Epidermal melanocyte (primary cell): ENCODE results near the gene GRAMD4.

Experiments used
- DNase-seq: peaks from one replicate; pipeline ENCODE4 v3.0.0; 2011; ENCODE audit warnings: low spot score; ENCODE audit not compliant: insufficient read length

The GRAMD4 gene

DNA sequence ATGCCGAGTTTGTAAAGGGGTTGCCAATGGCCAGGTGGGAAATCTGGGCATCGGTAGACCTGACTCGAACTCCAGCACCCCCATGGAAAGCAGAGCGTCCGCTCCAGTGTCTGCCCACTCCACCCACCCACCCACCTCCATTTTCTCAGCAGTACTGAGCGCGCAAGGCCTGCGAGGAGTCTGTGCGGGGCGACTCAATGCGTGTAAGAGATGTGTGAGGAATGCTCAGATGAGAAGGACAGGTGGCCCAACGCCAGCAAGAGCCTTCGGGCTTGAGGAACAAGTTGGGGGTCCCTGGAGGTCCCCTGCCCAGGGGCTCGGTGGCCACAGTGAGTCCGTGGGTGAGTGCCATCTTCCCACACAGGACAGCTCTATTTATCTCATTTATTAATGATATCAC lies 67.3 kb downstream of the GRAMD4 start:
- DNase-seq = no peak

DNA sequence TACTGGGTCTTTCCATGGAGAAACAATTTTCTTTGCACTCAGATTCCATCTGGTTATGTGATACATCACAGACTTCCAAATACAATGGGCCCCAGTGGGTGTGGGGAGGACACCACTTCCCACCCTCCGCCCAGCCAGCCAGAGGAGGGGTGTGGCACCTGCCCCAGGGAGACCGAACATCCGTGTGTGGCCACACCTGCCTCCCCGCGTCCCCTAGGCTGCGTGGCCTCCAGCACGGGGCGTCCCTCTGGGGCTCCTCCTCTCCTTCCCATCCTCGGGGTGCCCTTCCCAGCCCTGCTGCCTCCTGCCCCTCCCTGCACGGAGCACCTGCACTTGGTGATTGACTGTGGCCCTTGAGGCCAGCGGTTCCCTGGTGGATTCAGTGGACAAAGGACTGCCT lies 68.8 kb downstream of the GRAMD4 start:
- DNase-seq = no peak

DNA sequence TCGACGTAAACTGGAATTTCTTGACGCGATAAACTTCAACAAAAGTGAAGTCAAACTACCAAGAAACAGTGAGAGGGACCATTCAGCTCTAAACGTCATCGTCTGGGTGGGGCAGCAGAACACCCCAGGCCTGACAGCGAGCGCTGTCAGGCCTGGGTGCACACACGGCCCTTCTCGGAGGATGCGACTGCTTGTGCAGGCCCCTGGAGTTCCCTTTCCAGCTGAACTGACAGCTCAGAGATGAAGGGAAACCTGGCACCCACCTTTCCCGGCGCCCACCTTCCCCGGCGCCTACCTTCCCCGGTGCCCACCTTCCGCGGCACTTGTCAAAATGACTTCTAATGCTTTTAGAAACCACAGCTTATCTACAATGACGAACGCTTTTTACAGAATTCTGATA lies 70.0 kb downstream of the GRAMD4 start:
- DNase-seq = no peak

DNA sequence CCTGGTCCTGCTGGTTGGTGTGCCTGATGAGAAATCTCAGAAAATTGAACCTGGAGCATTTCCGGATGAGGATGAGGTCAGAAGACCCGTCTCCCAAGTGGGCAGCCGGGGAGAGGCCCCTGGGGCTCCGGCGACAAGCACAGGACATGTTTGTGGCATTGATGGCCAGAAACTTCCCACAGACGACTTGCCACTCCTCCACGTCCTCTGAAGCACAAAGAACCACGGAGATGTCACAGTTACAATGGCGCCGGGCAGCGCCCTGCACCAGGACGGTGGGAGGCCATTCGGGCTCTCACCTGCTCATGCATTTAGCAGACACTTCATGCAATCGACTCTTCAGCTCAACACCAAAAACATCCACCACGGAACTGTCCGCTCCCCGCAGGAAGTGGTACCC lies 71.4 kb downstream of the GRAMD4 start:
- no peak for DNase-seq

DNA sequence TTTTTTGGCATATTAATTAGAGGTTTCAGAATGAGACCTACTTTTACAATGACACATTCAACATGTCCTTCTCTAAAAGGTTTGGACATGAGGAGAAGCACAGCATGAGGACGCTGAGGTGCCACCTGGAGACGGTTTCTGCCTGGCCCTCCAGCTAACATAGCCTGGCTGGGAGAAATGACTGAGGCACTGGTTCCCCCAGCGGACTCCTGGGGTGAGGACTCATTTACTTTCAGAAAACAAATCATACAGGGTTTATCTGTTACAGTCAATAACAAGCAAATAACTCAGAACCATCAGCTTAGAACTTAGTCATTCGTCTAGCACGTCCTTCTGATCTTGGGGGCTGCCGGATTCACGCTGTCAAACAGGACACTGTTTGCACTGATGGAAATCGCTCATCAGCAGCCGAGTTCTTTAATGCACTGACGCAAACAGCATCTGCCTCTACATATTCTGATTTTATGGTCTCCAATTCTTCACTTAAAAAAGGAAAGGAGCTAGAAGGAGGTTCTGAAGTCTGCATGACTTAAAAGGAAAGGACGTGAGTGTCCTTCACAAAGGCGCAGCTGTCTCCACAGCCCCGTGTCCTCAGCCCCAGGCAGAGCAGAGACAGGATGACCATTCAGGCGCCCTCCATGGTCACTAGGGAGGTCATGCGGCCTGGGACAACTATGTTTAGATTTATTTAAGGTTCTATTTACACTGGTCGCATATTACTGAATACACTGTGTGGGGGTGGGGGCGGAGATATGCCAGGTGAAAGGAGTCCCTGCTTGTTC lies 73.6 kb downstream of the GRAMD4 start:
- DNase-seq = no peak

DNA sequence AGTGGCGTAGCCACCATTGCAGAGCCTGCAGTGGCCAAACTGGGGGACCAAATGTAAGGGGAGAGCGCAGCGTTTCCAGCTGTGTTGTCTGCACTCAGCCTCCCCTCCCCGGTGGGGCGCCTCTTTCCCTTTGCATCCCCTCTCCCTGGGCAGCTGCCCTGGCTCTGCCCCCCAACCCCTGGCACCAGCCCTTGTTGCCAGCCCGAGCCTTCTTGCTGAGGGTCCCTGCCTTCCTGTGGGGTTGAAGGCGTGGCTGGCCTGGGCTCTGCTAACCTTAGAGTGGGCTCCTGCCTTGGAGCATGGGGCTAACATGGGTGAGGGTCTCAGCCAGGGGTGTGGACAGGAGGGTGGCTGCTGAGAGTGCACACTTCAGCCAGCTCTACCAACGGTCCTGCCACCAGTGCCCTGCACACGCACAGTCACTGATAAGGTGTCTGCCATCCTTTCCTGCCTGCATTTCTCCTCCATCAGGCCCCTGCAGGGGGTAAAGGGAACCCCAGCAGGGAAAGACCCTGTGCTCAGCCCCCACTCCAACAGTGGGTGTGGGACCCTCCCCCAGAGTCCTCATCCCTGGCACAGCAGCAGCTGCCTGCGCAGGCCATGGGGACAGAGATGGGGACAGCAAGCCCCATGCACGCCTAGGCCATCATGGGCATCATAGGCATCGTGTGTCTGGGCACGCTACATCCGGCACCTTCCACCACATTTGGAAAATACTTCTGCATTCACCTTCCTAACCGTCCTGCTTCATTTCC lies 74.4 kb downstream of the GRAMD4 start:
- no peak for DNase-seq

DNA sequence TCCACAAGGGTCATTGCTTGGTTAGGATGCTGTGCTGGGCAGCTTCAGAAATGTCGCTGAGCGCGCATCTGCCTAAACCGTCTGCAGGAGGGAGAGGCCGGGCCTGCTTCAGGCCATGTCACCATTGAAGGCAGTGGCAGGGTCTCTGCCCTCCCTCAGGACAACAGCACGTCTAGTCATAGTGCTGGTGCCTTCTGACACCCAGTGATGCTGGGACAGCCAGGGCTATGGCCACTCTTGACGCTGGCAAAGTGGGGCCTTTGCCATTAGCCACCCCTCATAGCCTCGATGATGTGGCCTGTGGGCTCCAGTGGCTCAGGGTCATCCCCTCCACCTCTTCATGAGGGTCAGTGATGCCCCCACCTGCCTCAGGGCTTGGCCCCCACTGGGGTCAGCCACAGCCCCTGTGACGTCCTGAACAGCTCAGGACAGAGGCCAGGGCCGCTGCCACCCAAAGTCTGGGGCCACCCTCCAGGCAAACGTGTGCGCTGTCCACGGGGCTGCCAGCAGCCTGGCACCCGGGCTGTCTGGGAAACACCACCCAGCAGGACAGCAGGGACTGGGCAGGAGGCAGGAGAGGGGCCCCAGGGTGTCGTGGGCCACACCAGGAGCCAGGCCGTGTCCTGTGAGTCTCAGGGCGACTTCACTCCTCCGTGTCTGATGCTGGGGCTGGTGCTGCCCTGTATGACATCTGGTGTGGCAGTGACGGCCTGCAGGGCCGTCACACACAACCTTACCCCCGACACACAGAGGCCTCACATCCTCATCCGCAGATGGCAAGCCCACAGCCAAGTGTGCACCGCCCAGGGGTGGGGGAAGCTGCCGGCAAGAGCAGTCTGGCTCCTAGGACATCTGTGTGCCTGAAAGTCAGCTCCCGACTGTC lies 75.4 kb downstream of the GRAMD4 start:
- DNase-seq = no peak

DNA sequence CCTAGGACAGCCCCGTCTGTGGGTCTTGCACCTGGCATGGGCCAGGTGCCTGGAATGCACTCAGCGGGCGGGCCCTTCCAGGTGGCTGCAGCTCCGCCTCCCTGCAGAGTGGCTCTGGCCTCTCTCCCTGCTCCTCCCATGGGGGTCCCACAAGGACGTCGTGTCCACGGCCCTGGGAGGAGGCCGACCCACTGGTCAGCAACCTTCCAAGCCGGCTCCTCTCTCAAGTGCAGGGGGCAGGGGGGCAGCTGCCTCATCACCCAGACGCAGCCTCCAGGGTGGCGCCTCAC lies 76.0 kb downstream of the GRAMD4 start:
- no peak for DNase-seq

DNA sequence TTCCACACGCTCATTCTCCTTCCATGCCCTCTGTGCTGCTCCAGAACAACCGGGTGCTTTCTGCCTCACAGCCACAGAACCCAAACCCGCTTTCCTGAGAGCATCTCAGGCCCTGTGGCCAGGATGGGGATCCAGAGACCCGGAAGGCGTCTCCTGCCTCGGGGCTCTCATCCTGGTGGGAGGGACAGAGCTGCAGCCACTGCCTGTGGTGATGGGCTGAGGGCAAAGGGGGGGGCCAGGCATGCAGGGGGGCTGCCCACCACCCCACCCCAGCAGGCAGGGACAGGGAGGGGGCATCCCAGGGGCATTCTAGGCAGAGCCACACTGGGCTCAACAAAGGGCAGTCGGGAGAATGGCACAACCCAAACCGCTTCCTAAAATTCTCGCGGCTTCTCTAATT lies 76.4 kb downstream of the GRAMD4 start:
- DNase-seq = no peak

DNA sequence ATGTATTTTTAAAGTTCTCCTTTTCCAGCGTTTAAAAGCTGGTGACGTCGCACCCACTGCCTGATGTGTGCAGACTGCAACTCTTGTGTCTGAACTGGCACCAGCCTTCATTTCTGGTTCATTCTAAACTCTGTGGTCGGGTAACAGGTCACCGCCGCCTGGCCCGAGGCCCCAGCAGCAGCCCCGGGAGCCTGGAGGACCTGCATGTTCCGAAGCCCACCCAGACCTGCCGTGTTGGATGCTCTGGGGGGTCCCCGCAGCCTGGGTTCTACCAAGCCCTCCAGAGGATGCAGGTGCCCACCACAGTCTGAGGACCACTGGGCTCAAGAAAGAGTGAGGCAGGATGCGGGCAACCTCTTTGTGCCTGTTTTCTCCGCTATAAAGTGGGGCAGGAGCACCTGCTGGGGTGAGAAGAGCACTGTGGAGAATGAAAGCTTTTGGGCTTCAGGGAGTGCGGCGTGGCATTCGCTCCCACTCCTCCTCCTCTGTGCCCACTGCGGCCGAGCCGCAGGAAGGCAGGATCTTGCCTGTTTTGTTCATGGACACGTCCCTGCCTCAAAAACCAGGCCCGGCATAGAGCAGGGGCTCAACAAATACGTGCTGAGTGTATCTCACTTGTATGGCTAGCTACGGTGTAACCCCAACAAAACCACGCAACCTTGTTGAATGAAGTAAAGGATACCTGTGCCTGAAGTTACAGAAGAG lies 77.8 kb downstream of the GRAMD4 start:
- DNase-seq = no peak

DNA sequence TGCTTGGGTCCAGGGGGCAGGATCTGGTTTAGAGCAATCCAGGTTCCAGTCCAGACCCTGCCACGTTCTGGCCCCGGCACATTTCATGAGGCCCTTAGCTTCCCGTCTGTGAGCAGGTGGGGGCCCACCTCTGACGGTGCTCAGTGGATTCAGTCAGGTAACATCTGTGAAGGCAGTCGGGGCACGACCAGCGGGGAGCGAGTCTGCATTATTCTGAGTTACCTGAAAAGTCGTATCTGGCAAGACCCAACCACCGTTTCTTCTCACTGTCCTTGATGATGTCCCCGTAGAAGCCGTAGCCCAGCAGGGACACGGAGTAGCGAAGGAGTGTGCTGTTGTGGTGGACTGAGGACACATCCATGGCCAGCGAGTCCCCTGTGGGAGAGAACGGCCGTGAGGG lies 78.9 kb downstream of the GRAMD4 start:
- no peak for DNase-seq

DNA sequence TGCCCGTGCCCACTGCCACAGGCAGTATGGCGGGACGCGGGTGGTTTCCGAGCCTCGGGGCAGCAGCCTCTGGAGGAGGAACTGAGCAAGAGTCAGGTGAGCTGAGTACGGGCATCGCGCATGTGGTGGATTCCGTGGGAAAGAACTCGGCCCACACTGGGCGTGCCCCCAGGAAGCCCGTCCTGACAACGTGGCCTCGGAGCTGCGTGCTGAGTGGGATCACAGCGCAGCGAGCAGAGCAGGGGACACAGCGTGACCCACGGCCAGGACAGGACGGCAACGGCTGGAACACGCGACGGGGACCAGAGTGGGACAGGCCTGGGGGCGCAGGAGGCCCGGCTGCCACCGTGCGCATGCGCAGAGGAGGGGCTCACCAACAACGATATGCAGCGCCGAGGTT lies 81.1 kb downstream of the GRAMD4 start:
- DNase-seq = no peak

DNA sequence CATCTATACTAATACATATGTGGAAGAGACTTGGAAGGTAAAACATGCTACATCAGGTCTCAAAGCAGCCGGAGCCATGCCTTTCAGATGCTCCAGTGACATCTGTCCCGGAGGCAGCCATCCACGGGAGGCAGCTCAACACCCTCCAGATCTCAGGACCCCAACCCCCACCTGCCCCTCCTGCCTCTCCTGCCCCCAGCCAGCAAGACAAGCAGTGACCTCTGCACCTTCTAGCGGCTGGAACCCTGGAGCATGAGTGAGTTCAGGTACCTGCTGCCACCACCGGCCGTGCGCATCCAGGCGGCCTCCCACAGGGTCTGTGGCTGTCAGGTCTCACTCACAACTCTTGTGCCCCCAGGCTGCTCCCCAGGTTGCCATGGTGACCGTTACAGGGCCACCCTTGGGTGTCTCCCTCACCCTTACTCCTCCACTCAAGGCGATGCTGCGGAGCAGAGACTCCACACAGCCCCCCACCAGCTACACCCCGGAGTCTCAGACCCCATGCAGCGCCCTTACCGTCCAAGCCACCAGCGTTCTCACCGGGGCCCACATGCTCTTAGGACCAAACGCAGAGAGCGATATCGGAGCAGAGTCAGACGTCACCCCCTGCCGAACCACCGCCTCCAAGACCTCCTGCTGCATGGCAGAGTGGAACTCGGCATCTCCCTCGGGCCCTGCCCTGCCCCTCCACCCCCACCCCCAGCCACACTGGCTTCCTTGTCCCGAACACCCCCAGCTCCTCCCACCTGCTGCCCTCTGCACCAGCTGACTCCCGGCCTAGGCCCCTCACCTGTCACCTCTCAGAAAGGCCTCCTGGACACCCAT lies 83.2 kb downstream of the GRAMD4 start:
- no peak for DNase-seq

DNA sequence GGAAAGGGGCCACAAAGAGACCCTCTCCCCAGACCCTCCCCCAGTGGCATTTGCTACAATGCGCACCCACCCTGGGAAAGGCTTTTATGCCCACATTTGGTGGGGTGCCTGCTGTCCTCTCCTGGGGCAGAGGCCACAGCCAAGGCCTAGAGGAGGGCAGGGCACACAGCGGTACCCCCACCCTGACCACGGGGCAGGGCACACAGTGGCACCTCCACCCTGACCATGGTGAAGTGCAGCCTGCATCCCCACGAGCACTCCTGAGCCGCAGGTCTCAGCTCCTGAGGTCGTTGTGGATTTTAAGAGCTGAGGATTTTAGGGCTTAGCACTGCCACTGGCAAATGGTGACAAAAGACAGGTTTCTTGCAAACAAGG lies 83.8 kb downstream of the GRAMD4 start:
- DNase-seq = no peak

DNA sequence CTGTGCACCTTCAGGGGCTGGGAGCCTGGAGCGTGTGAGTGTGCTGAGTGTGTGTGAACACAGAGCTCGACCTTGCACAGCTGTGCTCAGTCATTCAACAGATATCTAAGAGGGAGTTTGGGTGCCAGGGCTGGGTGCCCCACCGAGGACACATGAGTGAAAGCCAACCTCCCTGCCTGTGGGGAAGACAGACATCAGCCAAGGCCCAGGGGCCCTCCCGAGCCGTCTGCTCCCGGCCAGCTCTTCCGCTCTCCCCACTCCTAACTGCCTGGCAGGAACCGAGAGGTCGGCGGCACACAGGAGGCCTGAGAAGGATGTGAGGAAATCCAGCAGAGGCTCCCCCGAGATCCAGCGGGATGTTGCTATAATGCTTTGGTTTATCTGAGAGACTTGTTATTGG lies 85.9 kb downstream of the GRAMD4 start:
- no peak for DNase-seq

DNA sequence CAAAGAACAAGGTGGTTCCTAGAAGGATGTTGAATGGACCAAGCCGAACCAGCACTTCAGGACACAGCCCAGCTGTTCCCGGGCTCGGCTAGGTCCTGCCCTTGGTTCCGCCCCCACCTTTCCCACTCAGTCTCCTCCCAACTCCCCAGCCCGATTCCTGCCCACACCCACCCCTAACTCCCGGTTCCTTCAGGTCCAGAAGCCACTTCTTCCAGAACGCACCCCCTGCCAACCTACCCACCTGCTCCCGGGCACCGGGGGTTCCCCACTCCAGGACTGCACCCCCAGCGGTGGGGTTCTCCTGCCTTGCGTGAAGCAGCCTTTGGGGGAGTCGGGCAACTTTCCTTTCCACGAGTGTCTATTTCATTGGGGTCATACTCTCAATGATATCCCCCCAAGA lies 87.1 kb downstream of the GRAMD4 start:
- DNase-seq = no peak

DNA sequence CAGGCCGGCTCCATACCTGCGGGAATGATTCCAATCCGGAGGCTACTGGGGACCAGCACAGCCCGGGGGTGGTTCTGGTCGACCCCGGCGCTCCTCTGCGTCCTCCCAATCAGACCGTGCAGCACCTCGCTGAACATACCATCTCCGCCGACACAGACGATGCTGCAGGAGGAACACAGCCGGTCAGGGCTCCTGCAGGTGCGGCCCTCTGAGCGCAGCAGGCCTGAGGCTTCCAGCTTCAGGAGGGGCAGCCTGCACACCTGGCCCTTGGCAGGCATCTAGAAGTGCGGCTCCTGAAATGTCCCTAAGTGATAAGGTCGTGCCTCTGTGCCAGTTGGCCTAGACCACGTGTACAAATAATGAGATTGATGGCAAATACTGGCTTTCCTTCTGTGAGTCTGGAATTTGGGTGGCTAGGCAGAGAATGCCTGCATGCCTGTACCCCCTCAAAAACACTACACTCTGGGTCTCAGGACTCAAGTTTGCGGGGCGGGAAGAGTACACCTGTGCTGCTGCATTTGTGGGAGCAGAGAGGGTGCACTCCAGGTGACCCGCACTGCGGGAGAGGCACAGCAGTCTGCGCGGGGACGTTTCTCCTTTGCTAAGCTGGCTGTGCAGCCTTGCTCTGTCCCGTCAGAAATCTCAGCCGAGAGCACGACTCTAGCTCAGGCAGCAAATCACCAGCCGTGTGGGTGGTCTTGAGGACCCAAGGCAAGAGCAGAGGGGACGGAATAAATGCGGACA lies 87.8 kb downstream of the GRAMD4 start:
- DNase-seq = no peak

DNA sequence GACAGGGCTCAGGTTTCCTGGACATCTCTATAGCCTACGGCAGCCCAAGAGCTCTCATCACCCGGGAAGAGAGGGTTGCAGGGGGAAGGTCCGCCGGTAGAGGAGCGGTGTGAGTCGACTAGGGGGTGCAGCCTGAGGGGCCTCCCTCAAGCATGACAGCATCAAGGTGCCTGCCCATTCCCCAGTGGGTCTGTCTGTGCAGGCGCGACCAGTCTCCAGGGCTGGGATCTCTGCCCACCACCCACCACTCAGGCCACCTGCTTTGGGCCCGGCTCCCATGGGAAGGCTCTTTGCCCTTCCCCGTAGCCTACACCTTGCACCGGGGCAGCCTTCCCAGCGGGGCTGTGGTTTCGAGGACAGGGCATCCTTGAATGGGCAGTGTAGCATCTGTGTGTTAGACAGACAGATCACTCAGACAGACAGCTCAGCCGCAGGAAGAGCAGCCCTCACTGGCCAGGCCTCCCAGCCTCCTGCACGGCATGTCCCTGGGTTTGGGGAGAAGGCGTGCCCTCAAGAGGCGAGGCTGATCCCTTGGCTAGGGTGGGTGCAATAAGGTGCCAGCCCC lies 88.7 kb downstream of the GRAMD4 start:
- no peak for DNase-seq

DNA sequence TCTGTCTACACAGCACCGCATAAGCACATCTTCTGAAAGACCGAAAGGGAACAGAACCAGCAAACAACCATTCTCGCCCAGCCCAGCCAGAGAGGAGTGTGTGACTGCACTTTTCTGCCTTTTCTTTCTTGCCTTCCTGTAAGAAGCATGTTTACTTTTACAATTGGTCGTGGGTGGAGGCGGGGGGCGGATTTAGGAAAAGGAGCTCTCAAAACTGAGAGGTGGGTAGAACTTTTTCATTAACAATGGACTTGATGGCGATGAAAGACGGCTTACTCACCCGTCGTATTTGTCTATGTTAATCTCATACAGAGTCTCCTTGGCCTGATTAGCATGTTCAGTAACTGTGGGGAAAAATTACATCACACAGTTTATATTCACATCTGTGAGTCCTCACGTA lies 90.6 kb downstream of the GRAMD4 start:
- no peak for DNase-seq

DNA sequence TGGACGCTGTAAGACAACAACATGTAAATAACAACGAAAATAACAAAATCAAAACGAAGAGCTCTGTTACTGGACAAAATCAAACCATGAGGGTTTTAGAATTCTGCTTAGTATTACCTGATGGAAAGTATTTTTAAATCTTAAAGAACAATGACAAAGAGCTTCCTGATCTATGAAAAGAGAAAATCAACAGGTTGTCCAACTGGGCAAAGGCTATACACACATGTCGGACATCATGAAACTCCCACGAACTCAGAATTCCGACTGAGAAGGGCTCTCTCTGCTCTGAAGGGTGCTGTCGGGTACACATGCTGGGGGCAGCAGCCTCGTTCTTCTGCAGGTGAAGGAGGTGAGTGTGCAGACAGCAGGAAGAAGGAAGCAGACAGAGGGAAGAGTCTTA lies 92.1 kb downstream of the GRAMD4 start:
- DNase-seq = no peak
